GM18505 (cell line): ENCODE results near the gene AREL1.

Experiments used
- ATAC-seq: cut with Tn5 transposase; IDR thresholded peaks from one replicate; pipeline ENCODE4 v1.9.1; 2021; ENCODE audit not compliant: unreplicated experiment
- POLR2A ChIP-seq: IDR thresholded peaks from 4 replicates; pipeline ENCODE4 v1.6.1; 2011; ENCODE audit warnings: borderline replicate concordance; ENCODE audit not compliant: insufficient read depth, insufficient read length; ENCODE audit errors: extremely low read depth

The AREL1 gene

DNA sequence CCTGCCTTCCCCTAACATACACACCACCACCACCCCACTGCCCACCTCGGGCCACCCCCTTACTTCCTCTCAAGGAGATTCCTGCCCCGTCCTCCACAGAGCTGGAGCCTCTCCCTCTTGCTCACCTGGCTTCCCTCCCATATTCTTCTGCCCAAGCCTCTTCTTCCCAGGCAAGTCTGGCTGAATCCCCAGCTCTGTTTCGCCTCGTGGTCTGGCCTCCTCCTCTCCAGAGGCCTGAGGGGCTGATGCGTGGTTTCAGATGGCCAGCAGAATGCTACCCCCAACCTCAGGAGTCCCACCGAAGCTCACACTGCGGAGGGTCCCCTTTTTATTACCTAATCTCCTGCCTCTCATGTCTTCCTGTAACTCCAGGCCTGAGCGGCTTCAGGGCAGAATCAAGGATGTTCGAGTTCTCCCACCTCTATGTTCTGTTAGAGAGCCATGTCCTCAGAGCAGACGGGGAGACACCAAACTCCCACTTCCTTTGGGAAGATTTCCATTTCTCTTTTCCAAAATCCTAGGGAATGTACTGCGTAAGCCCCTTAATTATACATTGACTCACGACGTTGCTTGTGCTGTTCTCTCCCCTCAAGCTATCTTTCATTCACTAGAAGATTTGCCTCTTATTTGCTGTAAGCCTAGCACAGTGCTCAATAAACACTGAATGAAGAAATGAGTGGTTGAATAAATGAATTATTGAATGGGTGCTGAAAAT lies 67.0 kb downstream of the AREL1 start:
- no peak for ATAC-seq
- TF ChIP-seq POLR2A: no peak

DNA sequence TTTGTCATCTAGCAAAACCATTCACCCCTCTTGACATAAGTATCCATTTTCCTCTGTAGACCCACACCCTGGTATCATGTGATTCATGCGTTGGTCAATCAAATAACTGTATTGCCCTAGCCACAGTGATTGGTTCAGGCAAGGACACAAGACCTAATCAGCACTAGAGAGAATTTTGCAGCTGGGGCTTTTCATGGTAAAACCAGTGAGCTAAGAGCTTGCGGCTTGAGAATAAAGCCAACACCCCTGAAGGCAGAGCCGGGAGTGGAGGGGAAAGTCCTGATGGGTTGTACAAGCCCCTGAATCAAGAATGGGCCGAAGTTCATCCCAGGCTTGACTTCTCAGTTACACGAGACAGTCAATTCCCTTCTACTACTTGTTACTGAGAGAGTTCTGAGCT lies 67.6 kb downstream of the AREL1 start:
- no peak for TF ChIP-seq POLR2A
- no peak for ATAC-seq

- TF ChIP-seq POLR2A: no peak
- no peak for ATAC-seq
Measured at GRCh38 chr14:74641601-74642391, 71.1 kb downstream of the AREL1 start.

DNA sequence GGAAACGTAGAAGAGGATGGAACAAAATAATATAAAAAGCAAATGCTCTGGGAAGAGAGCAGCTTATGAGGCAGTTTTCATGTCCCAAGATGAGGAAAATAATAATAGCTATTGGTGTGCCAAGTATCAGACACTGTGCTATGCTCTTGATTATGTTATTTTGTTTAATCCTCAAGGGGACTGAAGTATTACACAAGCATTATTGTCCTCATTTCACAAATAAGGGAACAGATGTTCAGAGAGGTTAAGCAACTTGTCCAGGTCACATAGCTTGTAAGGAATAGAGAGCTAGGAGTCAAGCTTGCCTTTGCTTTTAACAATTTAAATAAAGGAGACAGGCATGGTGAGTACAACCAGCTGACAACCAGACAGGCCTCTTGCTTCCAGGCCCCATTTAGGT lies 73.9 kb downstream of the AREL1 start:
- TF ChIP-seq POLR2A: no peak
- no peak for ATAC-seq

- no peak for ATAC-seq
Measured at GRCh38 chr14:74638066-74638465, 74.8 kb downstream of the AREL1 start.

GRCh38 chr14:74637178-74637550 lies 75.7 kb downstream of the AREL1 start:
- TF ChIP-seq POLR2A: no peak
- ATAC-seq: no peak

More at GRCh38 chr14:74638066-74638465, 74.8 kb downstream of the AREL1 start:
- TF ChIP-seq POLR2A: no peak

DNA sequence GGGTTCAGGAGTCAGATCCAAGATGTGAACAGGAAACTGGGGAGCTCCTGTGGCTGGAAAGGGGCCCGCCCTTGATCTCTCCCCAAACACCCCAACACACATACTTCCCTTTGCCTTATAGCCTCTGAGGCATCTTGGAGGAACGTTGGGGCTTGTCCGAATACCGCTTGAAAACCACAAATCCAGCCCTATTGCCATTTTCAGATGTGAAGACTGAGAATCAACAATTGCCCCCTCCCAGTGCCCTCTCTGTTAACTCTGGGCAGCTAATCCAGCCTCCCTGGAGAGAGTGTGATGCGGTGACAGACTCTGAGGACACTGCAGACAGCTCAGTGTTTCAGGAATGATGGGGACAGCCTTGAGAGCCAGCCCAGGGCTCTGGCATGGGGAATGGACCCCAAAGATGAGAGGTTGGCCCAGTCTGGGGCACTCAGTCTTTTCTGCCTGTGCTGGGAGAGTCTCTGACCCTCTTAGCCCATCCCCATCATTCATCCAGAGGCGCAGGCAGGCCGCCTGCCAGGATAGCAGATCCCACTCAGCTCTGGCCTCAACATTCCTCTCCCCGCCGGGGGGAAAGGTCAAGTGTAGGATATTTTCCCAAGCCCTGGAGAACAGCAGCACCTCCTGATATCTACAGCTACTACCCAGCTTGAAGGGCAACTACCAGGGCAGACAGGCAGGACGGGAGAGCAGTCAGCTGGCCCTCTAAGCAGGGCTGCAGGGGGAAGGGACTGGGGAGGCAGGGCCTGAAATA lies 76.3 kb downstream of the AREL1 start:
- no peak for ATAC-seq
- TF ChIP-seq POLR2A: no peak

DNA sequence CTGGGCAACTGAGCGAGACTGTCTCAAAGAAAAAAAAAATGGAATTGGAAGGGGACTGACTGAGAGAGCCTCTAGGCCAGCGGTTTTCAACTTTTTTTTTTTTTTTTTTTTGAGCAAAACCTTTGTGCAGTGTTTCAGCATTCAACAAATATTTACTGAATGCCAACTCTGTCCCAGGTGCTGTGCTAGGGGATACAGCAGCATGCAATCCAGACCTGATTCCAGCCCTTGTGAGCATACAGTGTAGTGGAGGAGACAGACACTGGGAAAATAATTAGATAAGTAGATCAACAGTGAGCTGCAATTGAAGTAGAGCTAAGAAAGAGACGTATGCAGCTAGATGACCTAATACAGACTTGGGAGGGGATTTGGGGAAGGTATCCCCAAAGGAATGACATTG lies 77.0 kb downstream of the AREL1 start:
- no peak for ATAC-seq
- no peak for TF ChIP-seq POLR2A

GRCh38 chr14:74634964-74635363 lies 77.9 kb downstream of the AREL1 start:
- ATAC-seq: no peak
- no peak for TF ChIP-seq POLR2A

DNA sequence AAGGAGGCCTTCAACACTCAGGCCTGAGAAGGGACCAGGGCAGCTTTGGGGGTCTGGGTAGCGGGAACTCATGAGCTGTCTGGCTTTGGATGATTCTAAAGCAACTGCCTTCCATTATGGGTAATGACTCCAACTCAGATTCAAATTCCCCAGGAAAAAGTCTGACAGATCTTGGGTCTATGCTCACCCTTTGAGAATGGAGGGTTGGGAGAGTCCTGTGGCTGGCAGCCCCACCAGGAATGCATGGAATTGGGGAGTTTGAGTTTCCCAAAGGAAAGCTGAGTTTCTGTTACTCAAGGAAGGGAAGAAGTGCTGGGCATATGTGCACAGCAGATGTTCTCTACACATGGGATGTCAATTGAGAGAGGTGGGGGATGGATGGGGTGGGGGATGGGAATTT lies 78.4 kb downstream of the AREL1 start:
- ATAC-seq: no peak
- TF ChIP-seq POLR2A: no peak

- no peak for TF ChIP-seq POLR2A
- ATAC-seq: no peak
Measured at GRCh38 chr14:74630881-74631690, 81.8 kb downstream of the AREL1 start.

DNA sequence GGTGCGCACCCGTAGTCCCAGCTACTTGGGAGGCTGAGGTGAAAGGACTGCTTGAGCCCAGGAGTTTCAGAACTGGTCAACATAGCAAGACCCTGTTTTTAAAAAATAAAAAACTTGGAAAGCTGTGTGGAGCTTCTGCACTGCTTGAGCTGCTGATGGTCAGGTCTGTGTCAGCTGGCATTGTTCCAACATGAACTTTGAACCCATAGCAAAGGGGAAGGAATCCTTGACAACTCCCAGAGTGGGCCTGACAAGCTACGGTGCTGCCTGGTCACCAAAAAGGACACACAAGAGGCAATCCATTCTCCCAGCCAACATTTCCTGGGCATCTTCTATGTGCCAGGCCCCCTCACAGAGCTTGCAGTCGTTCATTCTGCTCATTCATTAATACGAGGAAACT lies 84.5 kb downstream of the AREL1 start:
- TF ChIP-seq POLR2A: no peak
- ATAC-seq: no peak

DNA sequence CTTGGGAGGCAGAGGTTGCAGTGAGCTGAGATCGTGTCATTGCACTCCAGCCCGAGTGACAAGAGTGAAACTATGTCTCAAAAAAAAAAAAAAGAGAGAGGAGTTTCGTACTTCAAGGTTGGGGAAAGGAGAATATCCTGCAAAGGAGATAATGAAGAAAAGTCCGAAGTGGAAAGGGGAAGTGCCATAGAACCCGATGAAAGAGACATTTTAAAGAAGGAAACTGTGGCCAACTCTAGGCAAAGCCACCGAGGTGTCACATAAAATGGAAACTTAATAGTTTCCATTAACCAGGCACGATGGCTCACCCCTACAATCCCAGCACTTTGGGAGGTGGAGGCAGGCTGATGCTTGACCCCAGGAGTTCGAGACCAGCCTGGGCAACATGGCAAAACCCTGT lies 85.8 kb downstream of the AREL1 start:
- ATAC-seq: no peak
- TF ChIP-seq POLR2A: no peak
